CD4-positive, alpha-beta T cell treated with Interleukin-12 subunit alpha and Interleukin-12 subunit beta, for 1 hour (primary cell): ENCODE data around the gene AHCYL1.

Experiments used
- DNase-seq: peaks from one replicate; pipeline ENCODE4 v3.0.0-alpha.2; 2020

Gene AHCYL1

GRCh38 chr1:110040548-110040947, 56.0 kb downstream of the AHCYL1 start:
- DNase-seq, result no peak

- no peak for DNase-seq
These were observed 58.5 kb downstream of the AHCYL1 start for GRCh38 chr1:110043016-110043415.

GRCh38 chr1:110047463-110047862, 62.9 kb downstream of the AHCYL1 start:
- DNase-seq, result no peak

DNA sequence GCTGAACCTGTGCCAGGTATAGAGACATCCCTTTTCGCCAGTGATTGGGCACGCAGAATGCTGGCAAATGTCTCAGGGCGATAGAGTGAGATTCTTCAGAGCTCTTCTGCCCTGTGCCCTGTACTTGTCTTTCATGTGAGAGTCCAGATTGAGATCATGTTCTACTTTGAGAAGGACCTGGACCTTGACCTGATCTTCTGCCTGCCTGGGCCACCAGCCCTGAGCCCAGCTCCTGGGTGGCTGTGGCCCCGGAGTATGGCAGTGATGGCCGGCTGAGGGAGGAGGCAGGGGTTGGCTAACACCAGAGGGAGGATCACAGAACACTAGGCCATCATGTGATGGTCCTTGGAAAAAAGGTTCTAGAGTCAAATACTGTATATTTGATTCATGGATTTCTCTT, 63.7 kb downstream of the AHCYL1 start:
- no peak for DNase-seq

DNA sequence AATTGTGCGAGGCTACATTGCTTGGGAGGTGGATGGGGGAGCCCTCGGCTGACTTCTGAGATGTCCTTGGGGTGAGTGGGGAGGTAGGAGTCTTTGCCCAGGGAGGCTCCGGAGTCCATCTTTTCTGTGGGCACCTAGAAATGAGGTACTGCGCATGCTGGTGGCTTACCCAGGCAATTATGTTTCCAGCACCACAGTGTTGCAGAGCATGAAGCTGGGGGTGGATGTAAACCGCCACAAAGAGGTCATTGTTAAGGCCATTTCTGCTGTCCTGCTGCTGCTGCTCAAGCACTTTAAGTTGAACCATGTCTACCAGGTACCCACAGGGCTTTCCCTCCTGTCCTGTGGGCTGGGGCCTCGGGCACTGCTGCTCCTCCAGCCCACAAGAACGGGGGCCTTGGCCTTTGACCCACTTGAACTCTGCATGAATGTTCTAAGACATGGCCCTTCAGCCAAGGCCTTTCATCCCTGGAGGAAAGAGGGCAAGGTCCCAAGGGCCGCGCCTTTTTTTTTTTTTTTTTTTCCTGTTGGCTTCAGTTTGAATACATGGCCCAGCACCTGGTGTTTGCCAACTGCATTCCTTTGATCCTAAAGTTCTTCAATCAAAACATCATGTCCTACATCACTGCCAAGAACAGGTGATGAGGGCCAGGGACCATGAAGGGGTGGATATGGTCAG, 64.5 kb downstream of the AHCYL1 start:
- DNase-seq, result no peak

DNA sequence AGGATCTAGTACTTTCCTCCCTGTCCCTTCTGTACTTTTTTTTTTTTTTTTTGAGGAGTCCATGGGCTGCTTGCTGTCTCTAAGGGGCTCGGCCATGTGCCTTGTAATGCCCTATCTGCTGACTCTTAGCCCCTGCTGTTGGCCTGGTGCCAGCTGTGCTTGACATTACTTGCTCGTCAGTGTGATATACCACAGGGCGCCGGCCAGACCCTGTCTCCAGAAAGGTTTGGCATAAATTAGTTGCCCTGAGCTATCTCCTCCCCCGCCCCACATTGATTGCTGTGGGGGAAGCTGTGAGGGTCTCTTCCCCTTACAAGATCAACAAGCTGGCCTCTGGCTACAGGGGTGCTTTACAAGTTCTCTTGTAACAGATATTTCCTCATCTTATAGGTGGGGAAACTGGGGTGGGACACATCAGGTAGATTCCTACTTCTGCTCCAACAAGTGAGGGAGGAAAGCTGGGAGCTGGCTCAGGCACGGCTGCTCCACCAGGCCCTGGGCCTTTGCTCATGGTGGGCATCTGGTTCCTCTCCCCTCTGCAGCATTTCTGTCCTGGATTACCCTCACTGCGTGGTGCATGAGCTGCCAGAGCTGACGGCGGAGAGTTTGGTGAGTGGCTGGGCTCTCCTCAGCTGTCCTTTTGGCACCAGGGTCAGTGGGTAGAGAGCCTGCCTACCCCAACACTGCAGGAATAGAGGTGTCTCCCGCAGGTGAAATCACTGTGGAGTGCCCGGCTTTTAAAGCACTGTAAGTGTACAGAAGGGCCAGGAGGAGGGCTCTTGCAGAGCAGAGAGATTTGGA, 65.4 kb downstream of the AHCYL1 start:
- DNase-seq, result no peak

DNA sequence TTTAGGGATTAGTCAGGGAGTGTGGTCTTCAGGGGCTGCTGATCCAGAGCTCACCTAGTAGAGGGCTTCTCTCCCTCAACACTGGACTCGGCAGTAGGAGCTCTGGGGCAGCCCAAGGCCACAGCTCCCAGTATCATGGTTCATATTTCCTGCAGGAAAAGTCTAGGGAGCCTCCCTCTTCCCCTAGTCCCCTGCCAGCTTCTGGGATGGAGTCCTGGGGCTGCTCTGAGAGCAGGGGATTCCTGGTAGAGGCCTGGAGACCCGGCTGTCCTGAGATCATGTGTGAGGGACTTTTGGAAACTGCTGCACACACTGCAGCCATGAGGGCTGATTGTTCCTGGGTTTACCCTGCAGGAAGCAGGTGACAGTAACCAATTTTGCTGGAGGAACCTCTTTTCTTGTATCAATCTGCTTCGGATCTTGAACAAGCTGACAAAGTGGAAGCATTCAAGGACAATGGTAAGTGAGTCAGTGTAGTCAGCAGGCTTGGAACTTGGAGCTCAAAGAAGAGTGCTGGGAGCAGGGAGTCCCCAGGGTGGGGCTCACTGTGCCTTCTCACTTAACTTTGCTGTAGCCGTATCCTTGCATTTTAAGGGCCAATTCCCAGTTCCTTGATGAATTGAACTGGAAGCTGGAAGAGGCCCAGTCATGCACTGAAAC, 66.2 kb downstream of the AHCYL1 start:
- DNase-seq, result no peak

DNA sequence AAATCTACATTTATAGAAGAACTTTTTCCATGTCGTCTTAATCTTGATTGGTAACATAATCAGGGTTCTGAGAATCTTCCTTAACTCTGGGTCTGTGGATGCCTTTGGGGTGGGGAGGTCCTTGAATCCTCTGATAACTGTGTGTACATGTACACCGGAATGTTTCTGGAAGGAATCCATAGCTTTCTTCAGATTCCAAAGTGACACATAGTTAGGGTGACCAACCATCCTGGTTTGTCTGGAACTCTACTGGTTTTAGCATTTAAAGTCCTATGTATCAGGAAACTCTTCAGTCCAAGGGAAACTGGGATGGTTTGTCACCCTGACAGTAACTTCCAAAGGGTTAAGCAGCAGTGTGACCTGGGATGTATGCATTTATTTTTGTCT, 66.7 kb downstream of the AHCYL1 start:
- DNase-seq, result no peak

DNA sequence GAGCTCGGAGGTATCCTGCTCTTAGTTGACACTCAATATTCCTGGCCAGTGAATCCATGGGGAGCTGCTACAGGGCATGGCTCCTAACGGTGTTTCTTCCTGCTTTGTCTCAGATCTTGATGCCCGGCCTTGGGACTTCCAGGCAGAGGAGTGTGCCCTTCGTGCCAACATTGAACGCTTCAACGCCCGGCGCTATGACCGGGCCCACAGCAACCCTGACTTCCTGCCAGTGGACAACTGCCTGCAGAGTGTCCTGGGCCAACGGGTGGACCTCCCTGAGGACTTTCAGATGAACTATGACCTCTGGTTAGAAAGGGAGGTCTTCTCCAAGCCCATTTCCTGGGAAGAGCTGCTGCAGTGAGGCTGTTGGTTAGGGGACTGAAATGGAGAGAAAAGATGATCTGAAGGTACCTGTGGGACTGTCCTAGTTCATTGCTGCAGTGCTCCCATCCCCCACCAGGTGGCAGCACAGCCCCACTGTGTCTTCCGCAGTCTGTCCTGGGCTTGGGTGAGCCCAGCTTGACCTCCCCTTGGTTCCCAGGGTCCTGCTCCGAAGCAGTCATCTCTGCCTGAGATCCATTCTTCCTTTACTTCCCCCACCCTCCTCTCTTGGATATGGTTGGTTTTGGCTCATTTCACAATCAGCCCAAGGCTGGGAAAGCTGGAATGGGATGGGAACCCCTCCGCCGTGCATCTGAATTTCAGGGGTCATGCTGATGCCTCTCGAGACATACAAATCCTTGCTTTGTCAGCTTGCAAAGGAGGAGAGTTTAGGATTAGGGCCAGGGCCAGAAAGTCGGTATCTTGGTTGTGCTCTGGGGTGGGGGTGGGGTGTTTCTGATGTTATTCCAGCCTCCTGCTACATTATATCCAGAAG, 69.2 kb downstream of the AHCYL1 start:
- DNase-seq, result peak; percentile 63

GRCh38 chr1:110055493-110056284, 71.1 kb downstream of the AHCYL1 start:
- DNase-seq, result no peak

DNA sequence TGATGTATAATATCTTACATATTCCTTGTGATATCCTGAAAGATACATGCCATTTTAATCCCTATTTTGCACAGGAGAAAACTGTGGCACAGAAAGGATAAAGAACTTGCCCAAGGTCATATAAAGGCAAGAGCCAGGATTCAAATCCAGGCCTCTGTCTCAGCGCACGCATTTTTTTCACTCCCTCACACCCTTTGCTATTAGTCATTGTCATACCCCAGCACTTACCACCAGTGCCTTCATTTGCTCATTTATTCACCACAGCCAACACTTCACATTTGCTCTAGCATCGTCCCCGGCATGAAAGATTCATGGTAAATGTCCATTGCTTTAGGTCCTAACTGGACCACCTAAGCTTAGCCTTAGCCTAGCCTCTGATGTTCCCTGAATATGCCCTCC, 71.7 kb downstream of the AHCYL1 start:
- DNase-seq, result no peak

DNA sequence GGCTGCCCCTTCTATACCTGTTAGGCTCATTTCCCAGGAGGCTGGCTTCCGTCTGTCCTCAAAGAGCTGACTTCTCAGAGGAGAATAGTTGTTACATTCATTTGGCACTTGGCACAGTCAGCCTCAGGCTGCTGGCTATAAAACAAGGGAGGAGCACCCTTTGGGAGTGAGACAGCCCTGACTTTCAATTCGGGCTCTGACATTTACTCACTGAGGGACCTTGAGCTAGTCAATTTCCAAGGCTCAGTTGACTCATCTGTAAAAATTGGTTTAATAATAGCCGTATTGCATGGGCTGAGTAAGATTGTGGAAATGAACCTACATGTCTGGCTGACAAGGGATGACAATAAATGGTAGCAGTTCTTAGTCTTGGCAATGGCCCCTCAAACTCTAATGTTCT, 72.2 kb downstream of the AHCYL1 start:
- DNase-seq, result no peak

DNA sequence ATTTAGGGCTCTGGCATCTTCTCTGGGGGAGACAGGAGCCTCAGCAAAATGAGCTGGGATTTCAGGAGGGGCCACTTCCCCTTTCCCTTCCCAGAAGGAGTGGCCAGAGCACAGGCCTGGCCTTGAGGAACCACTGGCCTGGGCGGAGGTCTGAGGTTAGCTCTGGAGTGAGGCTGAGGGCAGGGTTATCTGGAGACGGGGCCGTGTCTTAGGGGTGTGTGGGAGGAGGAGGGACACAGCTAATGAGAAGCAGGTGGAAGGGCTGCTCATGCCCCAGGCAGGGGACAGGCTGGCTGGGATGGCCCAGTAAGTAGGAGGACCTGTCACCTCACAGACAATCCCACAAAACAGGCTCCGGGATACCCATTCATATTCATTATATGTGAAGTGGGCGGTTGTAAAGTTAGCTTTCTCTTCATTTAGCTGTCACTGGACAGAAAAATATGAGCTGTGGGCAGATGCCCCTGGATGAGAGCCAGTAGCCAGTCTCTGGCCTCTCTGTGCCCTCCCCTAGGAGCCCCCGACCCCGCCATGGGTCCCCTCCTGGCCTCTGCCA, 73.5 kb downstream of the AHCYL1 start:
- DNase-seq, result no peak

GRCh38 chr1:110058591-110058990, 74.0 kb downstream of the AHCYL1 start:
- DNase-seq, result no peak

- no peak for DNase-seq
These were observed 74.7 kb downstream of the AHCYL1 start for GRCh38 chr1:110059133-110059863.

- DNase-seq, result peak; percentile 68
These were observed 75.6 kb downstream of the AHCYL1 start for GRCh38 chr1:110060034-110060661.

GRCh38 chr1:110060662-110061060, 76.1 kb downstream of the AHCYL1 start:
- no peak for DNase-seq

DNA sequence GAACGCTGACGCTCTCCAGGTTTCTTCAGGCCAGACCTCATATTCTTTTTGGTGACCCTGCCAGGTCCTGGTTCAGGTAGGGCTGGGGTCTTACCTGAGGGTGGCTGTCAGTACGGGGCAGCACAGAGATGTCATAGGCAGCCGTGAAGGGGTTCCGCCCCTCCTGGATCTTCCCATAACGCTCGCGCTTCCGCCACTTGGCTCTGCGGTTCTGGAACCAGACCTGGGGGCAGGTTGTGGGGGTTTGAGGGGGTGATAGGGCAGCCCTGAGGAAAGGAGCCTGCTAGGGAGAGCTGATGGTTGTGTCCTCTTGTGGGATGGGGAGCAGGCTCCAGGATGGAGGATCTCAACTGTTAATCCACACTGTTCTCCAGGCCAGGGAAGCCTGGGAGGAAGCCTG, 76.8 kb downstream of the AHCYL1 start:
- DNase-seq, result no peak

DNA sequence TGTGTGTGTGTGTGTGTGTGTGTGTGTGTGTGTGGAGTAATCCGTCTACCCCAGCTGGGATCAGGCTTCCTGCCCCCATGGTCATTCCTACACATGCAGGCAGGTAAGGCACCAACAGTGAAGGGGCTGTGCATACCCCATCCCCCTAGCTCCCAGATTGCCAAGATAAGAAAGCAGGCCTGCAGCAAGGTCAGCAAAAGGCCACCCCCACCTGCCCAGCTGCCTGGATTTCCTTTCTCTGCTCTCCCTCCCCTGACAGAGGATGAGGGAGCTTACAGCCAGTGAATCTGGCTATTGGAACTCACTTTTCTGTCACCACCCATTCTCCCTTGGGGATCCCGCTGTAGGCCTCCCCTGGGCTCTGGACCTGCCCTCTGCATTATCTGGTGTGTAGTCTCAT, 78.0 kb downstream of the AHCYL1 start:
- DNase-seq, result no peak

- no peak for DNase-seq
These were observed 79.2 kb downstream of the AHCYL1 start for GRCh38 chr1:110063781-110064180.
